WTC11 (cell line): ENCODE measurements around the gene CHST13. TPM values are rescaled to one million over a fixed set of nuclear protein-coding genes. Genes with fewer than 3 reads are reported as not detected.
"Not testable (repeated sequence)": the region's sequence is repeated elsewhere in the genome, so short reads cannot be mapped to it uniquely, and the experiment has no call there.

Source experiments
- ATAC-seq: fragments of 200-7000 bp; cut with Tn5 transposase; 2 replicates; pipeline ENCODE4 v1.10.0; 2021; ENCODE audit warnings: mild to moderate bottlenecking, moderate library complexity
- CTCF ChIA-PET: fragments of 300-600 bp; sonication (Branson Sonifier 250); formaldehyde crosslinking; loops from one replicate; lab custom pipeline; 2021; ENCODE audit warnings: antibody characterized with exemption; lab: Charles Lee
- POLR2A ChIA-PET: fragments of 350-600 bp; sonication (Branson Sonifier 250); formaldehyde crosslinking; loops from one replicate; lab custom pipeline; 2021; ENCODE audit warnings: antibody characterized with exemption; lab: Charles Lee
- DNase-seq: peaks from one replicate; pipeline ENCODE4 v3.0.0; 2021; ENCODE audit warnings: low spot score
- H3K27ac Mint-ChIP-seq: 2 replicates; pipeline ENCODE4 v1.8.0; 2021; ENCODE audit warnings: mixed read lengths
- H3K27me3 Mint-ChIP-seq: 2 replicates; pipeline ENCODE4 v1.8.0; 2021; ENCODE audit warnings: low read depth, mild to moderate bottlenecking, moderate library complexity, mixed read lengths
- H3K36me3 Mint-ChIP-seq: 2 replicates; pipeline ENCODE4 v1.8.0; 2021; ENCODE audit warnings: mixed read lengths
- H3K4me1 Mint-ChIP-seq: 2 replicates; pipeline ENCODE4 v1.8.0; 2022; ENCODE audit warnings: mixed read lengths
- H3K4me3 Mint-ChIP-seq: 2 replicates; pipeline ENCODE4 v1.8.0; 2021; ENCODE audit warnings: mild to moderate bottlenecking, moderate library complexity, mixed read lengths
- H3K9me3 Mint-ChIP-seq: 2 replicates; pipeline ENCODE4 v1.8.0; 2021; ENCODE audit warnings: mixed read lengths
- NFYB ChIP-seq: sonication (generic); formaldehyde crosslinking; conservative IDR thresholded peaks from 2 replicates; pipeline ENCODE4 v1.8.0; 2022; ENCODE audit warnings: low read depth, missing genetic modification reagents
- SOX15 ChIP-seq: fragments of 250-450 bp; sonication (Bioruptor Pico); IDR thresholded peaks from 2 replicates; pipeline ENCODE4 v1.9.0; 2021; ENCODE audit warnings: mild to moderate bottlenecking
- total RNA-seq: library from RNA; stranded (reverse); gene quantifications from 3 replicates; pipeline ENCODE4 v1.2.3, GENCODE V29; 2021
- TF ChIP-seq, protein P1 (sequence below): sonication (generic); formaldehyde crosslinking; IDR thresholded peaks from 2 replicates; pipeline ENCODE4 v1.8.1; 2022; ENCODE audit warnings: missing genetic modification reagents, borderline replicate concordance

The CHST13 gene
- total RNA-seq, 1 experiment from 2014 or later = 4.1 TPM

DNA sequence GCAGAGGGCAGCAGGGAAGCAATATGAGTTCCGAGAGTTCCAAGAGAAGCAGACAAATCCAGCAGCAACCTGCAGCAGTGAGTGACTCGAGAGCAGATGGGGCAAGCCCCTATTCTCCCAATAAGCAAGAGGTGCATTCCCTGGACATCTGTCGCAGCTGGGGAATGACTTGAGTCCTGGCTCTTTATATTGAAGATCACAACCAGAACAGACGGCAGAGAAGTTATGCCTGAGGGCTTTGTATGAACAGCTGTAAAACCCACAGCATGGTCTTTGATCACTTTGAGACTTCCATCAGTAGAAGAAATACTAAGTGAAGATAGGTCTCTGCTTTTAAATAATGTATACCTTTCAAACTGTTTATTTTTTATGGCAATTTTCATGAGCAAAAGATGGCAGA, 58.4 kb downstream of the CHST13 start (continued):
- TF ChIP-seq, protein P1, sequence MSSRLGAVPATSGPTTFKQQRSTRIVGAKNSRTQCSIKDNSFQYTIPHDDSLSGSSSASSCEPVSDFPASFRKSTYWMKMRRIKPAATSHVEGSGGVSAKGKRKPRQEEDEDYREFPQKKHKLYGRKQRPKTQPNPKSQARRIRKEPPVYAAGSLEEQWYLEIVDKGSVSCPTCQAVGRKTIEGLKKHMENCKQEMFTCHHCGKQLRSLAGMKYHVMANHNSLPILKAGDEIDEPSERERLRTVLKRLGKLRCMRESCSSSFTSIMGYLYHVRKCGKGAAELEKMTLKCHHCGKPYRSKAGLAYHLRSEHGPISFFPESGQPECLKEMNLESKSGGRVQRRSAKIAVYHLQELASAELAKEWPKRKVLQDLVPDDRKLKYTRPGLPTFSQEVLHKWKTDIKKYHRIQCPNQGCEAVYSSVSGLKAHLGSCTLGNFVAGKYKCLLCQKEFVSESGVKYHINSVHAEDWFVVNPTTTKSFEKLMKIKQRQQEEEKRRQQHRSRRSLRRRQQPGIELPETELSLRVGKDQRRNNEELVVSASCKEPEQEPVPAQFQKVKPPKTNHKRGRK = no peak
- TF ChIP-seq NFYB = no peak
- no peak for TF ChIP-seq SOX15 (CRISPR knock-in tag)

DNA sequence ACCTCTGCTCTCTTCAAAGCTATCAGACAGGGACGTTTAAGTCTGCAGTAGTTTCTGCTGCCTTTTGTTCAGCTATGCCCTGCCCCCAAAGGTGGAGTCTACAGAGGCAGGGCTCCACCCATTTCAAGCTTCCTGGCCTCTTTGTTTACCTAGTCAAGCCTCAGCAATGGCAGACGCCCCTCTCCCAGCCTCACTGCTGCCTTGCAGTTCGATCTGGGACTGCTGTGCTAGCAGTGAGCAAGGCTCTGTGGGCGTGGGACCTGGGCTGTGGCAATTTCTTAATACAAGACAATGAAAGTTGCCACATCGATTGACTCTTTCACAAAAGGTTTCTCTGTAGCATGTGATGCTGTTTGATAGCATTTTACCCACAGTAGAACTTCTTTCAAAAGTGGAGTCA, 67.6 kb downstream of the CHST13 start:
- DNase-seq (peak; percentile 35), ATAC-seq (peak; percentile 83)
- peaks cover 63% of the 10 kb centered on the region for H3K9me3 Mint-ChIP-seq
- H3K36me3 Mint-ChIP-seq = peaks cover 16% of the 10 kb centered on the region
- POLR2A ChIA-PET, H3K4me3 Mint-ChIP-seq, H3K27ac Mint-ChIP-seq: not testable (repeated sequence)
- CTCF ChIA-PET = interaction anchor here (0.7 kb wide), 1 partner anchor 35 kb away, joined by 3 read pairs; no protein-coding TSS in a partner anchor
- peaks cover 10% of the 10 kb centered on the region; the same call in 1 of the 2 replicates for H3K4me1 Mint-ChIP-seq
- peaks cover 18% of the 10 kb centered on the region for H3K27me3 Mint-ChIP-seq

Other genes starting within 250 kb of the CHST13 start
- gene KLF15, start 166.7 kb upstream of the CHST13 start, total RNA-seq = 12.1 to 14.7 TPM (median 13.0 TPM) in 3 replicates
- gene CFAP100, start 129.2 kb upstream of the CHST13 start, total RNA-seq = 0.41 TPM in 1 of 3 replicates, not detected in the others
- gene ZXDC, start 48.3 kb upstream of the CHST13 start, total RNA-seq = 32.9 to 34.7 TPM (median 33.4 TPM) in 3 replicates
- gene UROC1, start 6.4 kb upstream of the CHST13 start, total RNA-seq = 0.09 TPM in 1 of 3 replicates, not detected in the others
- gene C3orf22, start 34.8 kb downstream of the CHST13 start, total RNA-seq = not detected in 3 replicates
- gene TXNRD3, start 131.0 kb downstream of the CHST13 start, total RNA-seq = 6.8 to 7.0 TPM (median 6.9 TPM) in 3 replicates
- 40.9 to 54.7 TPM (median 50.7 TPM) in 3 replicates for gene CHCHD6, start 180.1 kb downstream of the CHST13 start, total RNA-seq